ENCODE measurements around the gene ZNF79. TPM values are rescaled to one million over a fixed set of nuclear protein-coding genes. Genes with fewer than 3 reads are reported as not detected.
"Not testable (repeated sequence)": the region's sequence is repeated elsewhere in the genome, so short reads cannot be mapped to it uniquely, and the experiment has no call there.

The ZNF79 gene
- total RNA-seq, 3 donors from 2014 or later, result 5.1 to 13.6 (median 5.7) TPM

- no peak for TF ChIP-seq CTCF (IDR thresholded peaks at IDR 0.05)
- Histone ChIP-seq H3K4me3 (no peak overlapping the region), H3K36me3 (ENCODE audit: low read depth) (peaks cover 4% of the 10 kb centered on the region), H3K4me1 (ENCODE audit: low read depth) (no peaks in the 10 kb centered on the region), H3K9me3 (no peaks in the 10 kb centered on the region)
- intact Hi-C loops (cut with DNase I, micrococcal nuclease), result no loop called here
- ATAC-seq (no peak), DNase-seq (no peak)
These were observed 39.7 kb downstream of the ZNF79 start for GRCh38 chr9:127463911-127464310.

GRCh38 chr9:127466407-127466917 lies 42.3 kb downstream of the ZNF79 start:
- H3K4me1 ChIP-seq (ENCODE audit: low read depth); DNase-seq; intact Hi-C loops (cut with DNase I, micrococcal nuclease); H3K4me3 ChIP-seq; H3K9me3 ChIP-seq; H3K36me3 ChIP-seq (ENCODE audit: low read depth): not testable (repeated sequence)
- ATAC-seq, result peak; percentile 26

GRCh38 chr9:127467621-127468020 lies 43.4 kb downstream of the ZNF79 start:
- no peaks in the 10 kb centered on the region for H3K9me3 ChIP-seq
- H3K36me3 ChIP-seq (ENCODE audit: low read depth), result no peaks in the 10 kb centered on the region
- no peak for DNase-seq
- no peak for TF ChIP-seq CTCF (IDR thresholded peaks at IDR 0.05)
- intact Hi-C loops (cut with DNase I, micrococcal nuclease), result no loop called here
- H3K4me3 ChIP-seq, result no peak overlapping the region
- no peak for ATAC-seq
- no peaks in the 10 kb centered on the region for H3K4me1 ChIP-seq (ENCODE audit: low read depth)

GRCh38 chr9:127470662-127471061 lies 46.5 kb downstream of the ZNF79 start:
- intact Hi-C loops (cut with DNase I, micrococcal nuclease), result no loop called here
- ATAC-seq (no peak), DNase-seq (no peak)
- Histone ChIP-seq H3K9me3 (no peaks in the 10 kb centered on the region), H3K4me3 (no peak overlapping the region), H3K4me1 (ENCODE audit: low read depth) (no peaks in the 10 kb centered on the region), H3K36me3 (ENCODE audit: low read depth) (no peaks in the 10 kb centered on the region)
- TF ChIP-seq CTCF (IDR thresholded peaks at IDR 0.05), result no peak

GRCh38 chr9:127473501-127473900 lies 49.3 kb downstream of the ZNF79 start:
- TF ChIP-seq CTCF (IDR thresholded peaks at IDR 0.05), result no peak
- ATAC-seq, result no peak
- Histone ChIP-seq H3K36me3 (ENCODE audit: low read depth) (no peaks in the 10 kb centered on the region), H3K9me3 (no peaks in the 10 kb centered on the region), H3K4me1 (ENCODE audit: low read depth) (no peaks in the 10 kb centered on the region), H3K4me3 (no peak overlapping the region)
- no peak for DNase-seq
- intact Hi-C loops (cut with DNase I, micrococcal nuclease), result no loop called here

- DNase-seq (no peak), ATAC-seq (no peak)
- H3K9me3 ChIP-seq, result no peaks in the 10 kb centered on the region
- no peaks in the 10 kb centered on the region for H3K36me3 ChIP-seq (ENCODE audit: low read depth)
- no peak for TF ChIP-seq CTCF (IDR thresholded peaks at IDR 0.05)
- H3K4me3 ChIP-seq, result no peak overlapping the region
- intact Hi-C loops (cut with DNase I, micrococcal nuclease), result no loop called here
- H3K4me1 ChIP-seq (ENCODE audit: low read depth), result no peaks in the 10 kb centered on the region
These were observed 49.8 kb downstream of the ZNF79 start for GRCh38 chr9:127473932-127474331.
